Stimulated activated CD8-positive, alpha-beta memory T cell treated with anti-CD3 and anti-CD28 coated beads, Interleukin-4, amount 100 ng/mL, for 4 hours (primary cell): ENCODE measurements around the gene KDM8.
A peak's percentile ranks its signal among the peaks of the same experiment; 100 is the strongest.
"Not testable (repeated sequence)": the region's sequence is repeated elsewhere in the genome, so short reads cannot be mapped to it uniquely, and the experiment has no call there.

Source experiments
- DNase-seq, 2 donors: peaks; one replicate each; pipeline ENCODE4 v3.0.0-alpha.2; 2020; ENCODE audit warnings: low read depth in 2 of 2, low spot score in 1 of 2

The KDM8 gene

DNA sequence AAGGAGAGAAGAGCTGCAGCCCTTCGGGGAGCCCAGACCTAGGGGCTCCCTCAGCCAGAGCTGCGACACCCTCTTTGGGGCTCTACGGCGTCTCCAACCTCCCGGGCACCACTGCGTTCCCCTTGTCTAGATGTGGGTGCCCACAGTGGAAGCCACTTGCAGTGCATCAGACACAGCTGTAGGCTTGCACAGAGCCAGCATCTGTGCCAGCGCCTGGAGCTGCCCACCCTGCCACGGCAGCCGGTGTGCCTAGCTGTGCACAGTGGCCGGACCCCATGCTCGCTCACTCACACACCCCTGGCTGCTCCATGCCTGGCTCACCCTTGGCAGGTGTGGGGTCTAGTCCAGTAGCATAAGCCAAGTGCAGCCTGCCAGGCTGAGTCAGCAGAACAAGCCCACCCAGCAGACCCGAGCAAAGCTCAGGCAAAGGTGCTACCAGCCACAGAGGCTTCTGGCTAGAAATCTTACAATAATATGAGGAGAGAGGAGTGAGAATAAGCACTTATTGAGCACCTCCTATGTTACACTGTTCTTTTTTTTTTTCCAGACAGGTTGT lies 12.9 kb upstream of the KDM8 start:
- no peak for DNase-seq

DNA sequence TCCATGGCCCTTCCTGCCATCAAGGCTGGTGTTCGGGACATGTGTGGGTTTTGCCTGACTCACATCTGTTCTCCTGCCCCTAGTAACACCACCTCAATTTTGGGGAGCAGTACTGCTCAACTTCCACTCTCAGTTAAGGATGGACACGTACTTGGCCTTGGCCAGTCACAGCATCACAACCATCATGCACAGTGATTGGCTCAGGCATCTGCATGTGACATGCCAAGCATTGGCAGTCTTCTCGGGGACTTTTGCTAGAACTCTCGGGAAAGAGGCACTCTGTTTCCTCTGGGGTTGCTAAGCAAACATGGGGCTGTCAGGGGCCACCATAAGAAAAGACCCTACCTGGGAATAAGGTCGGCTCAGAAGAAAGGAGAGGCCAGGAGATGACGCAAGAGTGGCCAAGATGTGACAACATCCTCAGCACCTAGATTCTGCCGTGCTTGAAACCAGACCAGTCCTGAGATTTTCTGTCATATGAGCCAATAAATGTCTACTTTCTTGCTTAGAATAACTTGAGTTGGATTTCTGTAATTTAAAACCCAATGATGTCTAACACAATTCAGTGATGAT lies 11.9 kb upstream of the KDM8 start:
- DNase-seq = no peak

DNA sequence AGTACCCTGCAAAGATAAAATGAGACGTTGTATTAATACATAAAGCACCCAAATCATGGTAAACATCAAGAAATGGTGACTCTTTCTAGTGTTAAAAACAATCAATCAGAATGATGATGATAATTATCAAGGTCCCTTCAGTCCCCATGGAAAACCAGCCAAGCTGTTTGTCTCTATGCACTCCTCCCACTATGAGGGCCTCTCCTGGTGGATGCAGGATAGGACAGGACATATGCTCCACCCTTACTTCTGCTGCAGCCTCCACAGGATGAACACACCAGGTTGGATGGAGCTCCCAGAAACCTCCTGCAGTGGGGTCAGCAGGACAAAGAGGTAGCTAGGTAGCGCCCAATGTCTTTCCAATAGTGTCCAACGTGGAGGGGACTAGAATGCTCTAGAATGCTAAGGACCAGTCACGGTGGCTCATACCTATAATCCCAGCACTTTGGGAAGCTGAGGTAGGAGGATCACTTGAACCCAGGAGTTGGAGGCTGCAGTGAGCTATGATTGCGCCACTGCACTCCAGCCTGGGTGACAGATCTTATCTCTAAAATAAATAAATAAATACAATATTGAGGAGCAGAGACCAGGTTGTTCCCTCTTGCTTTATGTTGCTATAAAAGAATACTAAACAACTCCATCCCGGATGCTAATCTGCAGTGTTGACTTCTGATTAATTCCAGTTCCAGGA lies 9.9 kb upstream of the KDM8 start:
- no peak for DNase-seq

DNA sequence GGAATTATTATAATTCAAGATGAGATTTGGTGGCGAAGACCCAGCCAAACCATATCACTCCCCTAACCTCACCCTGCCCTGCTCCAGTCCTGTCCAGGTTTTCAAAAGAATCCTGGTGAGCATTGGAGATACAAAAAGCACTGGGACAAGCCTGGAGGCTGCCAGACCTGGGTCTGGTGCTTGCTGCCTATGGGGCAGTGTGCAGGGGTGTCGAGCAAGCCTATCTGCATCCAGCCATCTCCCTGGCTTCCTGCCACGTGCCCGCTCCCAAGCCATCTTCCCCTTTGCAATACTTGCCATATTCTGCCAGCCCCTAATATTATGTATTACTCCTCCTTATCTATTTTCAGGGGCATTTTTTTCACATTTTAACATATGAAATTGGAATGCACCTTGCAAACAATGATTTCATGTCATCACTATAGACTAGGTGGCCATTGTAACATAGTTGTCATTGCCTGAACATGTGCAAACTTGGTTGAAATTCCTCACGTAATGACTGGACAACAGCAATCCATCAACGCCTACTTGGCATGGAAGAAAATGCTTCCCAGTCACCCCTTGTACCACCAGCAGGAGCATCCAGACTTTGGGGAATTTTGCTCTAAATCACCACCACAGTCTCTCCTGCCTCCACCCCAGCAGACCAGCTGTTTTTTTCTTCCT lies 8.1 kb upstream of the KDM8 start:
- no peak for DNase-seq

DNA sequence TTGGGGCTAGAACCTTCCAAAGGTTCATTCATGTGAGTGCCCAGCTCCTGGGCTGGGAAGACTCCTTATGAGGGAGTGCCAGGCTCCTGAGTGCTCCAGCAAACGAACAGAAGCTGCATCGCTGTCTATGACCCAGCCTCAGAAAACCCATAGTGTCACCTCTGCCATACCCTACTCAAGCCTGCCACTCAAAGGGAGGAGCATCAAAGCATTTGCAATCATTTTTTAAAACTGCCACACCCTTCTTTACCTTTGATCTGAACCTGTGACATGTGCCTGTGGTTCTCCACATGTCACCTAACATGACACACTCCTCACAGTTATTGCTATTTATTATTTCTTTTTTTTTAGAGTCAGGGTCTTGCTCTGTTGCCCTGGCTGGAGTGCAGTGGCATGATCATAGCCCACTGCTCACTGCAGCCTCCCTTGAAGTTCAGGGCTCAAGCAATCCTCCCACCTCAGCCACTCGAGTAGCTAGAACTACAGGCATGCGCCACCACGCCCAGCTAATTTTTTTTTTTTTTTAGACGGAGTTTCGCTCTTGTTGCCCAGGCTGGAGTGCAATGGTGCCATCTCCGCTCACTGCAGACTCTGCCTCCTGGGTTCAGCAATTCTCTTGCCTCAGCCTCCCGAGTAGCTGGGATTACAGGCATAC lies 7.3 kb upstream of the KDM8 start:
- no peak for DNase-seq

DNA sequence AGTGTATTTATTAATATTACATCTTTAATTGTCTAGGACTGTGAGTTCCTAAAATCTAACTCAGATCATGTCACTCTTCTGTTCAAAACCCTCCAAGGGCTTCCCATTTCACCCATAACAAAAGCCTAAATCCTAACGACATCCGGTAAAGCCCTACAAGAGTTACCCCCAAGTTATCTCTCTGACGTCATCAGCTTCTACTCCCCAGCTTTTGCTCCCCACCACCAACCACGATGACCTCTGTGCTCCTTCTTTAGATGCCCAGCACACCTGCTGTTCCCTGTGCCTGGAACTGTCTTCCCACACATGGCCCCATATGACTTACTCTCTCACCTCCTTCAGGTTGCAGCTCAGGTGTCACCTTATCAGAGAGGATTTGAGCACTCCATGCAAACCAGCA lies 6.3 kb upstream of the KDM8 start:
- no peak for DNase-seq

DNA sequence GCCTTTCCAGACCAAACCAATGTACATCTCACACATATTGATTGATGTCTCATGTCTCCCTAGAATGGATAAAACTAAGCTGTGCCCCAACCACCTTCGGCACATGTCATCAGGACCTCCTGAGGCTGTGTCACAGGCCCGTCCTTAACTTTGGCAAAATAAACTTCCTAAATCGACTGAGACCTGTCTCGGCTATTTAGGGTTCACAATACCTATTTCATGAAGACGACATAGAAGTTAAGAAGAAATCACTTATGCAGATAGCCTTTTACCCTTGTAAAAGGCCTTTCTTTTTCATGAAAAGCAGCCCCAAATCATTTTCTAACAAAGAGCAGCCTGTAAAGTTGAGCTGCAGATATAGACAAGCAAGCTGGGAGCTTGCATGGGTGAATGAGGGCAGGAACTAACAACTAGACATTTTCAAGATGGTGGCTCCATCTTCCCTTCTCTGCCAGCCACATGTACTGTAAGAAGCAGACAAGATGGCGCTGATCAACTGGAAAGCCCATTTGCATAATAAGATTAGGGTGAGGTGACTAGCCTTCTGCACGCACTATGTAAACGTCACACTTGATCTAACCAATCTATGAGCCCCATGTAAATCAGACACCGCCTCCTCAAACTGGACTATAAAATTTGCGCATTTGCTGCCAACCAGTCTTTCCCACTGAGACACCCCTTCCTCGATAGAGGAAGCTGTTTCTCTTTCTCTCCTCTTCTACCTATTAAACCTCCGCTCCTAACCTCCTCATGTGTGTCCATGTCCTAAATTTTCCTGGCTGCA lies 4.7 kb upstream of the KDM8 start:
- no peak for DNase-seq

DNA sequence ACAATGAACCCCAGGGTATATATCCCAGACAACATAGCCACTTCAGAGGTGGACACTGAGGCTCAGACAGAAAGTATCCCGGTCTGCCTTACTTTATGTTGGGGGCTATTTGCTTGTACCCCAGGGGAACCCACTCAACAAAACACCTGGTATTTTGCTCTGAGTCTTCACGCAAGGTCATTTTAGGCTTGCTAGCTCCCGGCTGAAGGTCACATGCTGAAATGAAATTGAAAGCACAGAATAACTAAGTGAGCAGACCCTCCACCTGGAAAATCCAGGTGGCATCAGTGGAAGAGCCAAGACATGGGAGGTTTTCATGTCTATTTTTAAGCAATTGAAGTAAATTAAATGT lies 4.1 kb upstream of the KDM8 start:
- no peak for DNase-seq

DNA sequence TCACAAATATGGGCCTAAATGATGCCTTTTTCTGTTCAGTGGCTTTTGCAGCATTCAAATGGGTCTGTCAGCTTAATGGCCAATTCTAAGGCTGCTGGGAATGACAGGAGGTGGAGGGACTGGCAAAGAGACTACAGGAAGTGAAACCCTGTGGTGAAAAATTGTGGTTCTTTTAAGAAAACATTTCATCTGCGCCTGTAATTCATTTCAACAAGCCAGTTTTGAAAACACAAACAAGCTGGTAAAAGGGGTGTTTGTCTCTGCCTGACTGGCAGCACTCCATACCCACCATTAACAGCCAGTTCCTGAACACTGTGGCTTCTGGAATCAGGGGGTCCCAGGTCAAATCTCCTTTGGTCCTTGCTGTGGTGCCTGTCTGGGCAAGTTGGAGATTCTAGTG lies 3.6 kb upstream of the KDM8 start:
- no peak for DNase-seq

DNA sequence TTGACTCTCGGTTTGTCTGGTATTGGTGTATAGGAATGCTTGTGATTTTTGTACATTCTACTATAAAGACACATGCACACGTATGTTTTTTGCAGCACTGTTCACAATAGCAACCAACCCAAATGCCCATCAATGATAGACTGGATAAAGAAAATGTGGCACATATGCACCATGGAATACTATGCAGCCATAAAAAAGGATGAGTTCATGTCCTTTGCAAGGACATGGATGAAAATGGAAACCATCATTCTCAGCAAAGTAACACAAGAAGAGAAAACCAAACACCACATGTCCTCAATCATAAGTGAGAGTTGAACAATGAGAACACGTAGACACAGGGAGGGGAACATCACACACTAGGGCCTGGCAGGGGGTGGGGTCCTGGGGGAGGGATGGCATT lies 2.4 kb upstream of the KDM8 start:
- not testable (repeated sequence) for DNase-seq

DNA sequence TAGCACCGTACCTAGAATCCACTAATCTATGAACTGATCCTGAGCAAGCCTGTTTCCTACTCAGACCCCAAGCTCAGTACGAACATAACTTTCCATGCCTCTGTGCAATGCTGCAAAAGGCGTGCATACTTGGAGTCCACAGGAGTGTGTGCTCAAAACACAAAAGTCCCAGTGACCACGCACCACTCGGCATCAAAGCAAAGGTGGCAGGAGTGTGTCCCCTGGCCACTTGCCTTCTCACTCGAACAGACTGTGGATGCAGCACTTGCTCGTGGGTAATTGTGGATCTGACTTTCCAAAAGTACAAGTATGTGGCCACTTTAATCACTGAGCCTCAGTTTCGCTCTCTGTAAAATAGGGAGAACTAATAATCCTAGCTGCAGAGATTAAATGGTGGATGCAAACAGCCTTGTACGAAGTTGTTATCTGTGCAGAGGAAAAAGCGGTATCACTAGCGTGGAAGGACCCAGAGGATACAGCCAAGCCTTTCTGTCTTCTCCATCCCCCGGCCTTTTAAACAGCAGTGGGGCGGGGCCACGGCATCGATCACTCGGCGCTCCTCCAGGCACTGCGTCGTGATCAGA lies 311 bp upstream of the KDM8 start:
- DNase-seq = peak in 1 of 2 donors; percentile 83

DNA sequence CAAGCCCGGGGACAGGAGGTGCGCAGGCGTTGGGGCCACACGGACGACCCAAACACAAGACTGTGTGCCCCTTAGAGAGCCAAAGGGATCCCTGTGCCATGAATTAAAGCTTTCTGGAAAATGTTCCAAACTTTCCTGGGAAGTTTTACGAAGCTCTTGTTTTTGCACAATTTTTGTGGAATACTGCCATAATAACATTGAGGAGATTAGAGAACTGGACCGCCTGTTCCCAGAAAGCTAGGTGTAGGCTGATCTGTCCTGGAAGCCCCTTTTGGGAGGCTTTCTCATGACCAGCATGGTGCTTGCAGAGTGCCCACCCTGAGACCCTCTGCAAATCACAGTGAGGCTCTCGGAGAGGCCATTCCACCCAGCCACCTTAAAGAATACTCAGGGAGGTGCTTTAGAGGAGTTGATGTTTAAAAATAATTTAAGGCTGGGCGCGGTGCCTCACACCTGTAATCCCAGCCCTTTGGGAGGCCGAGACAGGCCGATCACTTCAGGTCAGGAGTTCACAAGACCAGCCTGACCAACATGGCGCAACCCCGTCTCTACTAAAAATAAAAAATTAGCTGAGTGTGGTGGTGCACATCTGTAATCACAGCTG lies 1.1 kb downstream of the KDM8 start:
- DNase-seq = no peak

DNA sequence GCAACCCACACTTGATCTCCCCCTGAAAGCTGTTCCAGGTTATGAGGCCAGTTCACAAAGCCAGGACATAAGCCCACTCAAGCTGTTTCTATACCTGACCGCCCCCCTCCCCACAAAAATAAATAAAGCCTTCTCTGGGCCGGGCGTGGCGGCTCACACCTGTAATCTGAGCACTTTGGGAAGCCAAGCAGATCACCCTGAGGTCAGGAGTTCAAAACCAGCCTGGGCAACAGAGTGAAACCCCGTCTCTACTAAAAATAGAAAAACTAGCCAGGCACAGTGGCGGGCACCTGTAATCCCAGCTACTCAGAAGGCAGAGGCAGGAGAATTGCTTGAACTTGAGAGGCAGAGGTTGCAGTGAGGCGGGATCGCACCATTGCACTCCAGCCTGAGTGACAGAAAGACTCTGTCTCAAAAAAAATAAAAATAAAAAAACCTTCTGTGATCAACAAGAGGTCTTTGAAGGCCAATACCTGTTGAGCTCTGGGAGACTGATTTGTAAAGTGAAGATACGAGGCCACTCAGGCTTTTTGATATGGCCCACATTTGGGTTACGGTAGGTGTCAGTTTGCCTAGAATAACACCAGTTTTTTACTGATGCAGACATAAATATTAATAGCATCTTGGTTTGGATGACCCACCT lies 2.2 kb downstream of the KDM8 start:
- DNase-seq = no peak

DNA sequence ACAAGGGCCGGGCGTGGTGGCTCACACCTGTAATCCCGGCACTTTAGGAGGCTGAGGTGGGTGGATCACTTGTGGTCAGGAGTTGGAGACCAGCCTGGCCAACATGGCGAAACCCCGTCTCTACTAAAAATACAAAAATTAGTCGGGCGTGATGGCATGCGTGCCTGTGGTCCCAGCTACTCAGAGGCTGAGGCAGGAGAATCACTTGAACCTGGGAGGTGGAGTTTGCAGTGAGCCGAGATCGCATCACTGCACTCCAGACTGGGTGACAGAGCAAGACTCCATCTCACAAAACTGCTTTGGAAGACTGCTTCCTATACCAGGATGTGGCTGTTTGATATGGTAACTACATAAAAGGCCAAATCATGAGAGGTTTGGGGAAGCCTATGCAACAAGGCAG lies 3.8 kb downstream of the KDM8 start:
- DNase-seq = not testable (repeated sequence)

DNA sequence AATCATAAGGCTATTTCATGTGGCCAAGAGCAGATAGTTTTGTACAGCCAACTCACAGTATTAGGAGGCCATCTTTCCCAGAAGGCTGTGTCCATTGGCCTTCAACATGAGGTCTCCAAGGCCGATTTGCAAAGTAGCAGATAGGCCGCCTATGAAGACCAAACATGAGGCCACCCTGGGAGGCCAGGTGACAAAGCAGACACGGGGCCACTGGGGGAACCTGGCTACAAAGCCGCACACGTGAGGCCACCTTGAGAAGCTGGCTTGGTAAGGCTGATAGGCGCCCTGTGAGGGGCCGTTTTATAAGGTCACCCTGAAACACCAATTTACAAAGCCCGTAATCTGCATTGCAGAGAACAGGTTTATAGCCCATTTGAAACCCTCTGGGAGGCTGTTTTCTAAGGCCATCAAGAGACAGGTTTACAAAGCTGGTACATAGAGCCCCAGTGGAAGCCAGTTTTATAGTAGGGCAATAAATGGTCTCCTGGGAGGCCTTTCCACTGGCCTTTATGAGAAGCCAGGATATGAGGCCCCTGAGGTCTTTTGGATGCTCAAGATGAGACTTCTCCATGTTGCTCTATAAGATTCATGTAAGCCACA lies 4.9 kb downstream of the KDM8 start:
- DNase-seq = no peak

DNA sequence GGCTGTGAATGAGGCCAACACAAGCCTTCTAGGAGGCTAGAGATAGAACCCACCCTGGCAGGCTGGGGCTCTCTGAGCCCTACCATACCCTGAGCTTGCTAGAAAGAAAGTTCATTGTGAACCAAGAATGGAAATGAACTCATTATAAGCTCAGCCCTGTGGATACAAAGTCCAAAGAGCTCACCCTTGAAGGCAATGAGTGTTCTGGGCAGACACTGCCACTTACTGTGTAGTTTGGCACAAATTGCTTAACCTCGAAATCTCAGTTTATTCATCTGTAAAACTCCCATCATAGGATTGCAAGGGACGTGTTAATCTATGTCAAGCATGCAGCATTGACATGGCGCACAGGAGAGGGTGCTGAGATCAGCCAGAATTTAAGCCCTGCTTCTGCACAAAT lies 5.5 kb downstream of the KDM8 start:
- no peak for DNase-seq

DNA sequence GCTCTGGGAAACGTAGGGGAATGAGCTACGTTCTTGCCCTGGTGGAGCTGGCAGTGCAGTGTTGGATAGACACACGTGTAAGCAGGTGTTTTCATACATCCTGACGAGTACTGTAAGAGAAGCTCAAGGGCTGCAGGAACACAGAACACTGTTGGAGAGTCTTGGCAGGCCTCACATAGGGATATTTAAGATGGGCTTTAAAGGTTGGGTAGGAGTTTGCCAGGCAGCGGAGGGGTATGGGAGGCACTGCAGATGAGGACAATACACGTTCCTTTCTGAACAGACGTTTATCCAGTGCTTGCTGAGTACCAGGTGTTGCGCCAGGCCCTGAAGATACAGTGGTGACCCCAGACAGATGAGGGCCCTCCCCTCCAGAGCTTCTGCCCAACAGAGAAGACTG lies 6.3 kb downstream of the KDM8 start:
- no peak for DNase-seq

DNA sequence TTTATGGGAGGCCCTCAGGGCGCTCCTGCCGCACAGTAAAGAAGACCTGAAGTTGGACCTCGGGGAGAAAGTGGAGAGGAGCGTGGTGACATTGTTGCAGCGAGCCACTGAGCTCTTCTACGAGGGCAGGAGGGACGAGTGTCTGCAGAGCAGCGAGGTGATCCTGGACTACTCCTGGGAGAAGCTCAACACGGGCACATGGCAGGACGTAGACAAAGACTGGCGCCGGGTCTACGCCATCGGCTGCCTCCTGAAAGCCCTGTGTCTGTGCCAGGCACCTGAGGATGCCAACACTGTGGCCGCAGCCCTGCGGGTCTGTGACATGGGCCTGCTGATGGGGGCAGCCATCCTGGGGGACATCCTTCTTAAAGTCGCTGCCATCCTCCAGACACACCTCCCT lies 6.8 kb downstream of the KDM8 start:
- DNase-seq = no peak

DNA sequence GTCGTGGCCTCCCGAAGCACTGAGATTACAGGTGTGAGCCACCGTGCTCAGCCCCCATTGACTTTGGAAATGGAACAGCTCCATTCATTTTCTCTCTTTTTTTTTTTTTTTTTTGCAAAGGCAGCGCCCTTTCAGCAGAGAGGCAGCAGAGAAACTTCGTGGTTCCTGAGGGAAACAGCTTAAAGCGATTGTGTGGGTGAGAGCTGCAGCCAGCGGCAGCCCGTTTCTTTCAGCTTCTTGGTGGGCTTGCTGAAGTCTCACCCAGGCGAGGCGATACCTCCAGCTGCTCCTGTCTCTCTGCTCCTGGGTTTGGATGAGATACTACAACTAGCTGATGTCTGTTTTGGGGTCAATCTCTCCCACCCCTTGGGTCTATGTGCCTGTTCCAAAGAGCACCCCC lies 7.7 kb downstream of the KDM8 start:
- DNase-seq = no peak
